Activated naive CD4-positive, alpha-beta T cell treated with anti-CD3 and anti-CD28 coated beads, Interleukin-2, amount 50 U/mL, for 72 hours (primary cell): ENCODE data around the gene ARID3A. TPM values are rescaled to one million over a fixed set of nuclear protein-coding genes. Genes with fewer than 3 reads are reported as not detected.

ENCODE experiments used
- ATAC-seq, 2 donors: fragments of 150-1000 bp; cut with Tn5 transposase; 2 replicates each; pipeline ENCODE4 v1.10.0; 2021; ENCODE audit warnings: mild to moderate bottlenecking in 2 of 2, moderate library complexity in 2 of 2
- DNase-seq, 2 donors: peaks; one replicate each; pipeline ENCODE4 v3.0.0; 2021 to 2022; ENCODE audit warnings: low spot score in 2 of 2
- H3K27ac Mint-ChIP-seq, 2 donors: one replicate each; pipeline ENCODE4 v1.8.0; 2022; ENCODE audit warnings: mild to moderate bottlenecking in 2 of 2, mixed read lengths in 2 of 2
- H3K36me3 Mint-ChIP-seq, 2 donors: one replicate each; pipeline ENCODE4 v1.8.0; 2022; ENCODE audit warnings: mixed read lengths in 2 of 2
- H3K9me3 Mint-ChIP-seq, 2 donors: one replicate each; pipeline ENCODE4 v1.8.0; 2022; ENCODE audit warnings: mixed read lengths in 2 of 2
- total RNA-seq, 2 donors: library from RNA; stranded (reverse); gene quantifications; one replicate each; pipeline ENCODE4 v1.2.3, GENCODE V29; 2022

The ARID3A gene
- total RNA-seq, 2 donors from 2014 or later: 22.4 to 35.7 TPM

DNA sequence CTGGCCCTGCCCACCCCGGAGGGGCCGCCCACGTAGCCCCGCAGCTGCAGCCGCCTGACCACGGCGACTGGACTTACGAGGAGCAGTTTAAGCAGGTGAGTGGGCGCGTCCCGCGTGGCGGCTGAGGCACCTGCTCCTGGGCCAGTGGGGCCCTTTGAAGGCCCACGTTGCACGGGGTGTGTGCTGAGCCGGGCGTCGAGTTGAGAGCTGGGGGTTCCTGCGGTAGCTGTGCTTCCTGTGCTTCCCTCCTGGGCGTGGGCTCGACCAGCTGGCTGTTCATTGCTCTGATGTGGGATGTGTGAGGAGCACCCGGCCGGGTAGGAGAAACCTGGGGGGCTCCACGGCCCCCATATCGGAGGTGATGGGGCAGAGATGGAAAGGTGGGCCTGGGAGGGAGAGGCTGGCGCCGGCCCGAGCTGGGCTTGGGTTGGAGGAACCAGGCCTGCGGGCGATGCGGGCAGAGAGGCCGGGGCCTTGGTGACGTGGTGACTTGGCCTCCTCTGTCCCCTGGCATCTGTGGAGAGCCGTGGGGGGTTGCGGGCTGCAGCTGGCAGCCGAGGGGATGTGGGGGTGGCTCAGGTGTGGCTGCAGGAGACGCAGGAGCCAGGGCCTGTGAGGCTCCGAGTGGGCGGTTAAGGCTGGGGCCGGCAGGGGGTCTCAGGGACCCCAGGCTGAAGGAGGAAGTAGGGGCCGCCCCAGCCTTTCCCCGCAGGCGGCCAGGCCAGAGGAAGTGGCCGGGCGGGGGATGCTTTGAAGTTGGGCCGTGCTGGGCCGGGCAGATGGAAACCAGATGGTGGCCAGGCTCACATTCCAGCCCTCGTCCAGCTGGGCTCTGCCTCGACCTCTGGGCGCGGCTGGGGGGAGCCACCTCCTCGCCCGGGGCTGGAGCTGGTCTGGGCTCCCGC lies 7.1 kb downstream of the ARID3A start:
- Mint-ChIP-seq H3K27ac (peak overlapping the region; percentile 45 to 82), H3K9me3 (no peaks in the 10 kb centered on the region), H3K36me3 (peaks cover 0 to 6% of the 10 kb centered on the region in 2 donors)
- DNase-seq (no peak), ATAC-seq (peak; percentile 31 to 52)

DNA sequence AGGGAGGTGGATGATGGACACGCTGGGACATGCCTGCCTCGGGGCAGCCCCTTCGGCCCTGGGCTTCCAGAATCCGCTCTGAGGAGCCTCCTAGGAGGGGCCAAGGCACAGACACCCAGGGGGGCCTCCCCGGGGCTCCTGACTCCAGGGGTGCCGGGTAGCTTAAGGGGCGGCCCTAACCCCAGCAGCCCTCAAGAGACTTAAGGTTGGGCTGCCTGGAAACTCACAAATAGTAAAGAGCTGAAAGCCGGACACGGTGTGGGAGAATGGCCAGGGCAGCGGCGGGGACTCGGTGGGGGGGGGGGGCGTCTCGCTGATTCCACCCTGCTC lies 7.7 kb downstream of the ARID3A start:
- H3K9me3 Mint-ChIP-seq: no peaks in the 10 kb centered on the region
- H3K36me3 Mint-ChIP-seq: peaks cover 0 to 11% of the 10 kb centered on the region in 2 donors
- DNase-seq (no peak), ATAC-seq (no peak)
- no peak overlapping the region for H3K27ac Mint-ChIP-seq

DNA sequence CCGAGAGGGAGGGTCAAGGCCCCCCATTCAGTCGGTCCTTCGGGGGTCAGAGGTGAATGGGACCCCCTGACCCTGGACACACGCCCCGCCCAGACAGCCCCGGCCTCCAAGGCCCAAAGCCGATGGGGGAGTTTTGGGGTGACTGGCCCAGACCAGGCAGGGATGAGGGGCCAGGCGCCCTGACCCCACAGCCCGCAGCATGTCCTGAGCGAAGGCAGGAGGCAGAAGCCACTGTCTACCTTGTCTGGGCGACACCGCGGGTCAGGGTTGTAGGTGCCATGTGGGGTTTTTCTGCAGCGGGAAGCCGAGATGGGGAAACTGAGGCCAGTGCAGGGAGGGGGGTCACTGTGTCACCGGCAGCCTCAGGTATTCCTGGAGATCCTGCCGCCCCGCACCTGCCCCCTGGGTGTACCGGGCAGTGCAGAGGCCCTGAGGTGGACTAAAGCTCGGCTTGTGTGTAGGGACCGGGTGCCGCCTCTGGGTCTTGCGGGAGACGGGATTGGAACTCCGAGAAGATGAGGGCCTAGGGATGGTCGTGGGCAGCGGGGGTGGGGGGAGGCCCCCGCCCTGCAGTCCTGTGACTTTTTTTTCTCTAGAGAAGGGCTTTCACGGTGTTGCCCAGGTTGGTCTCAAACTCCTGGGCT lies 8.5 kb downstream of the ARID3A start:
- DNase-seq (no peak), ATAC-seq (no peak)
- H3K9me3 Mint-ChIP-seq: no peaks in the 10 kb centered on the region
- peaks cover 0 to 11% of the 10 kb centered on the region in 2 donors for H3K36me3 Mint-ChIP-seq
- no peak overlapping the region for H3K27ac Mint-ChIP-seq

DNA sequence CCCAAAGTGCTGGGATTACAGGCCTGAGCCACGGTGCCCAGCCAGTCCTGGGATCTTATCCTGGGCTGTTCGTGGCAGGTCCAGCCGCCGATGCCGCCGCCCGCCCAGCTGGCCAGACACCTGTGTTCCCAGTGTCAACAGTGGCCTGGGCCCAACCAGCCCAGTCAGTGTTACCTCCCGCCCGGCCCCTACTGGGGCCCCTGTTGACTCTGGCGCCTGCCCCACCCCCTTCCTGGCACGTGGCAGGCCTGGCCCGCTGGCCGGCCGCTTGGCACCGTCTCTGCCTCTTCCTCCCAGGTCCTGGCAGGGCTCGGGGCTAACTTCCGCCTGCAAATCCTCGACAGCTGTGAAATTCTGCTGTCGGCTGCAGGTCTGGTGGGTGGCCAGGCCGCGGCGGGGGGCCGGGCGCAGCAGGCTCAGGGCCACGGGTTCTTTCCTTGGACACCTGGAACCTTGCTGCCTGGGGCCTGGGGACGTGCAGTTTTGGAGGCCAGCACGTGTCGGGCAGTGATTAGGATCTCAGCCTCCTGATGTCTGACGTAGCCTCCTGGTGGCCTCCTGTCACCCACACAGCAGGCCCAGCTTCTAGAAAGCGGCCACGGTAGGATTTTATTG lies 9.1 kb downstream of the ARID3A start:
- ATAC-seq: no peak
- no peaks in the 10 kb centered on the region for H3K9me3 Mint-ChIP-seq
- H3K27ac Mint-ChIP-seq: no peak overlapping the region
- H3K36me3 Mint-ChIP-seq: peaks cover 0 to 17% of the 10 kb centered on the region in 2 donors
- no peak for DNase-seq

DNA sequence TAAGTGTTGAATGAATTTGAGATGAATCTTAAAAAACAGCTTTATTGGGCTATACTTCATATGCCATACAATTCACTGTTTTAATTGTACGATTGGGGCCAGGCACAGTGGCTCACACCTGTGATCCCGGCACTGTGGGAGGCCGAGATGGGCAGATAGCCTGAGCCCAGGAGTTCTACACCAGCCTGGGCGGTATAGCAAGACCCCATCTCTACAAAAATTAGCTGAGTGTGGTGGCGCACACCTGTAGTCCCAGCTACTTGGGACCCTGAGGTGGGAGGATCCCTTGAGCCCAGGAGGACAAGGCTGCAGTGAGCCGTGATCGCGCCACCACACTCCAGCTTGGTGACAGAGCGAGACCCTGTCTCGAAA lies 10.3 kb downstream of the ARID3A start:
- DNase-seq: no peak

DNA sequence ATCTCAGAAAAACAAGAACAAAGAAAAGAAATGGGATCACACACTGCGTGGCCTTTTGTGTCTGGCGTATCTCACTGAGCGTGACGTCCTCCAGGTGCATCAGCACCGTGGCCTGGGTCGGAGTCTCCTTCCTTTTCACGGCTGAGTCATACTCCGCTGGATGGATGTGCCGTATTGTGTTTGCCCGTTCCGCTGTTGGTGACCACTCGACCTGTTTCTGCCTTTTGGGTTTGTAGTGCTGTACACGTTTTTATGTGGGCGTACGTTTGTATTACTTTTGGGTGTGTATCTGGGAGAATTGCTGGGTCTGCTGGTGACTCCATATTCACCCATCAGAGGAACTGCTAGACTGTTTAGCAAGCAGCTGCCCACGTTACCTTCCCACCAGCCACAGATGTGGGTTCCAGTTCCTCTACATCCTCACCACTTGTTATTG lies 11.4 kb downstream of the ARID3A start:
- H3K36me3 Mint-ChIP-seq: peaks cover 0 to 20% of the 10 kb centered on the region in 2 donors
- ATAC-seq: peak; percentile 73 to 75
- no peak for DNase-seq
- H3K9me3 Mint-ChIP-seq: no peaks in the 10 kb centered on the region
- no peak overlapping the region for H3K27ac Mint-ChIP-seq

More for the DNA sequence above, 10.3 kb downstream of the ARID3A start:
- Mint-ChIP-seq H3K9me3 (no peaks in the 10 kb centered on the region), H3K27ac (no peak overlapping the region), H3K36me3 (peaks cover 0 to 16% of the 10 kb centered on the region in 2 donors)
- no peak for ATAC-seq

DNA sequence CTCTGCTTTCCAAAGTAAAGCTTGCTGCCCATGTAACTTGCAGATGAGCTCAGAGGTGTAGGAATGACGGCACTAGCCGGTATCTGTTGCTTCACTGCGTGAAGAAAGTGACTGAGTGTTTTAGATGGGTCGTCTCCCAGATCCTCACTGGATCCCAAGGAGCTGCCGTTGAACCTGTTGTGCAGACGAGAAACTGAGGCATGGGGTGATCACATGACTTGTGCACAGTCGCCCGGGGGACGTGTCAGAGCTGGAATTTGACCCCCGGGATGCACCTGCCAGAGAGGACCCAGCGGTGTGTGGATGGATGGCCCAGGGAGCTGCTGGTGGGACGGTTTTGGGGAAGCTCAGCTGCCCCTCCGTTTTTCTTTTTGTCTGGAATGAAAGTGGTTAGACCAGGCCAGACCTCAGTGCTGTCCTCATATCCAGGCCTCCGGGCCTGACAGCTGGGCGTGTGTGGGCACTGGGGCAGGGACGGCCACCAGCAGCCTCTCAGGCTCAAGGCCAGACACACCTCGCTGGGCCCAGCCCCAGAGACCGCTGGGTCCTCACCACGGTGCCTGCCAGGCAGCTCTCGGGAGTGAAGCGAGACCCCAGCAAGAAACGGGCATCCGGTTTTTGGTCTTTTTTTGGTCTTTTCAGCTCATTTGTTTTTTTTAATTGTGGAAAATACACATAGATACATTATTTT lies 12.5 kb downstream of the ARID3A start:
- H3K36me3 Mint-ChIP-seq: peaks cover 0 to 26% of the 10 kb centered on the region in 2 donors
- no peak overlapping the region for H3K27ac Mint-ChIP-seq
- no peaks in the 10 kb centered on the region for H3K9me3 Mint-ChIP-seq
- ATAC-seq: no peak
- DNase-seq: no peak

DNA sequence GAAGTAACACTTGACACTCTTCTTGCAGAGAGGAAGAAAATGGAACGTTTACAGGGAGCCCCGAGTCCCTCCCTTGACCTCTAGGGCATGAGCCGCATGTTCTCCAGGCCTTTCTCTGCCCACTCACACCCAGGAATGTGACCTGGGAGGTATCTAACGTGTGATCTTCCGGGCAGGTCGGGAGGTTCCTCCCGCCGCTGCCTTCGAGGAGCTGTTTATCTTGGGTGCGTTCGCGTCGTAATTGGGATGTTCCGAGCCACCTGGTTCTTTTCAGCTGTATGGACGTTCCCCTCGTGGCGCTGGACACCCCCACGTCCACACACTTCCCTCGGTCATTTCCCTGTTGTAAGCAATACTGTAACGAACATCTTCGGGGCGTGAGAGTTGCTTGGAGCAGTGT lies 13.6 kb downstream of the ARID3A start:
- H3K9me3 Mint-ChIP-seq: no peaks in the 10 kb centered on the region
- no peak overlapping the region for H3K27ac Mint-ChIP-seq
- ATAC-seq: no peak

DNA sequence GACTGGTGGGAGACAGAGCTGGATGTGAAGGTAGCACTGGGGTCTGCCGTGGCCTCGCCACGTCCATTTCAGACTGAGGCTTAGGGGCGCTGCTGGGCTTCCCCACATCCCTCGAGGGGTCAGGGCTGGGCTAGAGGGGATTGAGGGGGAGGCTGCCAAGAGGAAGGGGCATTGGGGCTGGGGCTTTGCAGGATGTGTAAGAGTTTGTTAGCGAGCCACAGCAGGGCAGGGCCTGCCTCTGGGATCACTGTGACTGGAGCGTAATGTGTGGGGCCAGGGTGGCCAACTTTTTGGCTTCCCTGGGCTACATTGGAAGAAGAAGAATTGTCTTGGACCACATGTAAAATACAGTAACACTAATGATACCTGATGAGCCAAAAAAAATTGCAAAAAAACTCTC lies 14.1 kb downstream of the ARID3A start:
- DNase-seq (no peak), ATAC-seq (no peak)
- H3K9me3 Mint-ChIP-seq: no peaks in the 10 kb centered on the region
- H3K27ac Mint-ChIP-seq: peak overlapping the region in 1 of 2 donors; percentile 85
- H3K36me3 Mint-ChIP-seq: peaks cover 0 to 26% of the 10 kb centered on the region in 2 donors

More for the DNA sequence above, 13.6 kb downstream of the ARID3A start:
- H3K36me3 Mint-ChIP-seq: peaks cover 0 to 26% of the 10 kb centered on the region in 2 donors
- no peak for DNase-seq

DNA sequence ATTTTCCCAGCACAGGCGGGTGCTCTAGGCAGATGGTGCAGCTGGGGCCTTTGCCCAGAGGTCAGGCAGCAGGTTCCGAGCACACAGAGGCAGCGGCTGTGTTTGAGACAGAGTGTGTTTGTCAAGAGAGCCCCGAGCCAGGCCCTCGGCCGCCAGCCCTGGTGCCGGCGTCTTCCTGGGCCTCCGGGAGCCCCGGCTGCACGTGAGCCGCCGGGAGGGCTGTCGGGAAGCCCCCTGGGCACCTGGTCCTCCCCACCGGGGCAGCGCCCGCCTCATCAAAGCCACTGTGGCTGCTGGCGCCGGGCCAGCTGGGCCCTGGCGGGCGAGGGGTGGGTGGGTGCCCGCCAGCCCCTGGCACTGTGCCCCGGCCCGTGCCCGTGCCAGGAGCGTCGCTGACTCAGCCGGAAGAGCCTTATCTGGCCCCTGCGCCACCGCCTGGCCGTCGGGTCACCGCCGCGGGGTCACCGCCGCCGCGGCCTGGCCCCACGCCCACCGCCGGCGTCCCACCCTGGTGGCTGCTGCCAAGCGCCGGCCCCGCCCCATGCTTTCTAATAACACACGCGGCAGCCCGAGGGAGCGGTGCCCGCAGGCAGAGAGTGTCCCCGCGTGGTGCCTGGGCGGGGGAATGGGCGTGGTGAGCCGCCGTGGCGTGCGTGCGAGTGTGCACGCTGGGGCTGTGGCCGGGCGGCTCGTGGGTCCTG lies 14.9 kb downstream of the ARID3A start:
- DNase-seq: peak in 1 of 2 donors; percentile 60
- no peaks in the 10 kb centered on the region for H3K9me3 Mint-ChIP-seq
- ATAC-seq: peak; percentile 67 to 75

DNA sequence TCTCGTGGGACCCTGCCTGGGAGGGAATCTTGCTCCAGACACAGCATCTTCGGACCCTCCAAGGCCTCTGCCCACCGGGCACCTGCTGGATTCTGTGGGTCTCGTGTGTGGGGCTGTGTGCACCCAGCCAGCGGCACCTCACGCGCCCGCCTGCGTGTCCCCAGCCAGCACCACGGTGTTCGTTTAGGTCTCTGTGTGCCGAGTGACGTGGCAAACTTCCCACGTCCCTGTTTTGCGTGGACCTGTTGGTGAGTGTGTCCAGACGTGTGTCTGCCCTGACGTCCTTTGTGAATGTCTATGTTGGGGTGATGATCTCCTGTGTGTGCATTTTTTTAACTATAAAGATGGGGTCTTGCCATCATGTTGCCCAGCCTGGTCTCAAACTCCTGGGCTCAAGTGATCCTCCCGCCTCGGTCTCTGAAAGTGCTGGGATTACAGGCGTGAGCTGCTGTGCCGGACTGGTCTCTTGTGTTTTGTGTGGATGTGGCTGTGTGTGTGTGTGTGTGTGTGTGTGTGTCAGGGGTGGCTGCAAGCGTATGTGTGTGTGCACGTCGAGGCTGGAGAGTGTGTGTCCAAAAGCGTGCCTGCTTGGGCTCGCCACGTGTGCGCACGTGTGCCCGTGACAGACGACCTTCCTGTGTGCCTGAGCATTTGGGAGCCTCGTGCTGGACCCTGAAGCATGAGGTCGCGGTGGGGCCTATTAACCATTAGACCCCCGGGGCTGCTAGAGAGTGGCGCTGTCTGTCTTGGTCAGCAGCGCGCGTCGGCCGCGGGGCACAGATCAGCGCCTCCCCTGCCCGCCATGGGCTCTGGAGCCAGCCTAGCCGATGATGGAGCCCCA lies 15.7 kb downstream of the ARID3A start:
- ATAC-seq: no peak
- H3K27ac Mint-ChIP-seq: no peak overlapping the region

More for the DNA sequence above, 14.9 kb downstream of the ARID3A start:
- Mint-ChIP-seq H3K27ac (no peak overlapping the region), H3K36me3 (peaks cover 0 to 26% of the 10 kb centered on the region in 2 donors)

DNA sequence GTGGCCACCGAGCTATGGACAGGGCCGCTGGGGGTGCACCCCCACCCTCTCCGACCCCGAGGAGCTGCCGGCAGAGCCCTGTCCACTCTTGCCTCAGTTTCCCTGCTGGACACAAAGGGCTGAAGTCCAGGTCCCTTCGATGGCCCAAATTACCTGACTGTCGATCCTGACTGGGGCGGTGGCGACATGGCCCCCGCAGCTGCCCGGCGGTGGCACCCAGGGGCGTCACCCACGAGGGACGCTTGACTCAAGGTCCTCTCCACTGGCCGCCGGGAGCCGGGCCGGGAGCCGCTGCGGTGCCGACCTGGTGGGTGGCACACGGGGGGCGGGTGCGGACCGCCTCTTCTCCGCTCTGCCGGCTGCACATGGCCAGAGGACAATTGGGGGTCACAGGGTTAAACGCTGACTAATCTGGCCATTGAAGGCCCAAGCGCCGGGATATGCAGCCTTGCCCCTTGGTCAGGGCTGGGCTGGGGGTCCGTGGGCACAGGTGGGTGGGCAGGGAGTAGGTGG lies 16.4 kb downstream of the ARID3A start:
- Mint-ChIP-seq H3K9me3 (no peaks in the 10 kb centered on the region), H3K27ac (no peak overlapping the region), H3K36me3 (peaks cover 0 to 26% of the 10 kb centered on the region in 2 donors)
- no peak for ATAC-seq
- no peak for DNase-seq

More for the DNA sequence above, 15.7 kb downstream of the ARID3A start:
- H3K9me3 Mint-ChIP-seq: no peaks in the 10 kb centered on the region
- peaks cover 0 to 26% of the 10 kb centered on the region in 2 donors for H3K36me3 Mint-ChIP-seq
- no peak for DNase-seq

DNA sequence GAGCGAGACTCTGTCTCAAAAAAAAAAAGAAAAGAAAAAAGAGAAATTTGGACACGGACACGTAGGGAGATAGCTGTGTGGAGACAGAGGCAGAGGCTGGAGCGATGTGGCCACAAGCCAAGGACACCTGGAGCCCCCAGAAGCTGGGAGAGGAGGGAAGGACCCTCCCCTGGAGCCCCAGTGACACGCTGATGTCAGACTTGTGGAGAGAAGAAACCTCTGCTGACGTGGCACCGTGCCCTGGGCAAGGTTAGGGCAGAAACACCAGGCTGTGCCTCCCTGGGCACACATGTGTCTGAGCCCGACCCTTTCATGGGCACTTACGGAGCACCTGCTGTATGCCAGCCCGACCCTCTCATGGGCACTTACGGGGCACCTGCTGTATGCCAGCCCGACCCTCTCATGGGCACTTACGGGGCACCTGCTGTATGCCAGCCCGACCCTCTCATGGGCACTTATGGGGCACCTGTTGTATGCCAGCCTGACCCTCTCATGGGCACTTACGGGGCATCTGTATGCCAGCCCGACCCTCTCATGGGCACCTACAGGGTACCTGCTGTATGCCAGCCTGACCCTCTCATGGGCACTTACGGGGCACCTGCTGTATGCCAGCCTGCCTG lies 17.8 kb downstream of the ARID3A start:
- ATAC-seq (no peak), DNase-seq (no peak)
- no peaks in the 10 kb centered on the region for H3K9me3 Mint-ChIP-seq
- peaks cover 0 to 20% of the 10 kb centered on the region in 2 donors for H3K36me3 Mint-ChIP-seq
- no peak overlapping the region for H3K27ac Mint-ChIP-seq

DNA sequence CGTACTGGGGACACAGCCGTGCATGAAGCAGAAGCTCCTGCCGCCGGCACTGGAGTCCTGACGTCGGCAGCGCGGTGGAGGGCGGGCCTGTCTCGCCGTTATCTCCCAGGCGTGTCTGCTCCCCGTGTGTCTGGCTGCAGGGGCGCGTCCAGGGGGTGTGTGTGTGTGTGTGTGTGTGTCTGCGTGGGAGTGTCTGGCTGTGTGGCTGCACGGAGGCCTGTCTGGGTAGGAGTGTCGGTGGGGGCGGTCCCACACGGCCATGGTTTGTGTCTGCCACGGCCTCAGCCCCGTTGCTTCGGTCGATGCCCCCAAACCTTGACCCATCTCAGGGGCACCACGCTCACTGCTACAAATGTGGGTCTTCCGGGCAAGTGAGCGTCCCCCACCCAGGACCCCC lies 18.3 kb downstream of the ARID3A start:
- H3K27ac Mint-ChIP-seq: no peak overlapping the region
- H3K36me3 Mint-ChIP-seq: peaks cover 0 to 20% of the 10 kb centered on the region in 2 donors
- no peaks in the 10 kb centered on the region for H3K9me3 Mint-ChIP-seq
- DNase-seq (no peak), ATAC-seq (no peak)
